Astrocyte (in vitro differentiated cells and primary cell): ENCODE data around the gene MEGF6. TPM values are rescaled to one million over a fixed set of nuclear protein-coding genes. Genes with fewer than 3 reads are reported as not detected.

ENCODE experiments used
- DNase-seq: peaks from one replicate; pipeline ENCODE4 v3.0.0-alpha.2; 2010; ENCODE audit warnings: low read depth
- FAIRE-seq: peaks from 2 replicates; lab custom pipeline; 2011; peaks lifted over from hg19 to GRCh38; lab: Jason Lieb, UNC
- H2AFZ ChIP-seq: 2 replicates; pipeline ENCODE4 v1.6.0; 2012; ENCODE audit warnings: low read depth, low read length, inconsistent platforms
- H3K27ac ChIP-seq: 2 replicates; pipeline ENCODE4 v1.5.1; 2011; ENCODE audit warnings: low read depth, low read length, inconsistent platforms
- H3K27me3 ChIP-seq: 2 replicates; pipeline ENCODE4 v1.6.0; 2011; ENCODE audit warnings: low read length, inconsistent platforms; ENCODE audit not compliant: insufficient read depth
- H3K36me3 ChIP-seq: 2 replicates; pipeline ENCODE4 v1.5.1; 2011; ENCODE audit warnings: low read length, inconsistent platforms; ENCODE audit not compliant: insufficient read depth
- H3K4me1 ChIP-seq: 2 replicates; pipeline ENCODE4 v1.5.1; 2011; ENCODE audit warnings: low read length, inconsistent platforms; ENCODE audit not compliant: insufficient read depth
- H3K4me2 ChIP-seq: 2 replicates; pipeline ENCODE4 v1.6.0; 2012; ENCODE audit warnings: low read length, inconsistent platforms
- H3K4me3 ChIP-seq: 2 replicates; pipeline ENCODE4 v1.5.1; 2011; ENCODE audit warnings: low read depth, mild to moderate bottlenecking, low read length, inconsistent platforms; ENCODE audit not compliant: insufficient read depth
- H3K79me2 ChIP-seq: 2 replicates; pipeline ENCODE4 v1.6.0; 2012; ENCODE audit warnings: mild to moderate bottlenecking, low read length, inconsistent platforms; ENCODE audit not compliant: insufficient read depth
- H3K9ac ChIP-seq: 2 replicates; pipeline ENCODE4 v1.6.0; 2012; ENCODE audit warnings: mild to moderate bottlenecking, low read length, inconsistent platforms
- H3K9me3 ChIP-seq: 2 replicates; pipeline ENCODE4 v1.5.1; 2012; ENCODE audit warnings: low read depth, mild to moderate bottlenecking, low read length, inconsistent platforms; ENCODE audit not compliant: insufficient read depth
- H4K20me1 ChIP-seq: 2 replicates; pipeline ENCODE4 v1.6.0; 2012; ENCODE audit warnings: low read length, inconsistent platforms; ENCODE audit not compliant: insufficient read depth
- H3K27ac Mint-ChIP-seq: one replicate; pipeline ENCODE4 v1.8.0; 2021; ENCODE audit warnings: mild to moderate bottlenecking, mixed read lengths; ENCODE audit not compliant: unreplicated experiment
- H3K27me3 Mint-ChIP-seq: one replicate; pipeline ENCODE4 v1.8.0; 2021; ENCODE audit warnings: low read depth, mixed read lengths; ENCODE audit not compliant: unreplicated experiment
- H3K36me3 Mint-ChIP-seq: one replicate; pipeline ENCODE4 v1.8.0; 2021; ENCODE audit warnings: low read depth, mixed read lengths; ENCODE audit not compliant: unreplicated experiment
- H3K4me1 Mint-ChIP-seq: one replicate; pipeline ENCODE4 v1.8.0; 2021; ENCODE audit warnings: low read depth, mixed read lengths; ENCODE audit not compliant: unreplicated experiment
- H3K4me3 Mint-ChIP-seq: one replicate; pipeline ENCODE4 v1.8.0; 2021; ENCODE audit warnings: mild to moderate bottlenecking, moderate library complexity, mixed read lengths; ENCODE audit not compliant: unreplicated experiment
- H3K9me3 Mint-ChIP-seq: one replicate; pipeline ENCODE4 v1.8.0; 2021; ENCODE audit warnings: mild to moderate bottlenecking, mixed read lengths; ENCODE audit not compliant: unreplicated experiment
- EZH2 ChIP-seq: IDR thresholded peaks from 2 replicates; pipeline ENCODE4 v1.6.1; 2012; ENCODE audit warnings: mild to moderate bottlenecking, low read length, inconsistent platforms; ENCODE audit not compliant: insufficient read depth
- total RNA-seq: library from RNA; stranded (reverse); gene quantifications from 2 replicates; pipeline ENCODE4 v1.2.1, GENCODE V29; 2021
- TF ChIP-seq, protein P1 (sequence below): IDR thresholded peaks from 2 replicates; pipeline ENCODE4 v1.5.1; 2011; ENCODE audit warnings: low read depth, mild to moderate bottlenecking, inconsistent platforms, low read length, moderate library complexity; ENCODE audit not compliant: insufficient read depth

The MEGF6 gene
- total RNA-seq, 1 donor from 2014 or later = 14.8 TPM

DNA sequence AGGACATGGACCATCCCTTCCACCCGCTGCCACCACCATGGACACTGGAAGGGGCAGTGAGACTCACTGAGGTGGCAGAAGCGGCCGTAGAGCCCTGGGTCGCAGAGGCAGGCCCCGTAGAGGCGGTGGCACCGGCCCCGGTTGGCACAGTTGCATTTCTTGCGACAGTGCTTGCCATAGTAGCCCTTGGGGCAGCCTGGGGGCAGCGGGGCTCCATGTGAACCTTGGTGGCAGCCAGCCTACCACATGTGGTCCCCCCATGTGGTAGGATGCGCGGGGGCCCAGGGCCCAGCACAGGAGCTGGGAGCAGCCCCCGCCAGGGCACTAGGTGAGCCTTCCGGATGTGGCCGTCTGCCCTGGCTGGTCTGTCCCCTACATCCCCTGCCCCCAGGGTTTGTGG lies 105.3 kb downstream of the MEGF6 start:
- Histone ChIP-seq H3K9me3 (no peaks in the 10 kb centered on the region), H3K9ac (no peak overlapping the region), H3K36me3 (no peaks in the 10 kb centered on the region), H3K4me3 (no peak overlapping the region), H3K4me1 (peaks cover 16% of the 10 kb centered on the region), H3K27ac (no peak overlapping the region), H3K27me3 (no peaks in the 10 kb centered on the region), H4K20me1 (peaks cover 7% of the 10 kb centered on the region), H3K4me2 (no peak overlapping the region), H3K79me2 (no peaks in the 10 kb centered on the region), H2AFZ (no peak overlapping the region)
- no peak for TF ChIP-seq EZH2
- TF ChIP-seq, protein P1, sequence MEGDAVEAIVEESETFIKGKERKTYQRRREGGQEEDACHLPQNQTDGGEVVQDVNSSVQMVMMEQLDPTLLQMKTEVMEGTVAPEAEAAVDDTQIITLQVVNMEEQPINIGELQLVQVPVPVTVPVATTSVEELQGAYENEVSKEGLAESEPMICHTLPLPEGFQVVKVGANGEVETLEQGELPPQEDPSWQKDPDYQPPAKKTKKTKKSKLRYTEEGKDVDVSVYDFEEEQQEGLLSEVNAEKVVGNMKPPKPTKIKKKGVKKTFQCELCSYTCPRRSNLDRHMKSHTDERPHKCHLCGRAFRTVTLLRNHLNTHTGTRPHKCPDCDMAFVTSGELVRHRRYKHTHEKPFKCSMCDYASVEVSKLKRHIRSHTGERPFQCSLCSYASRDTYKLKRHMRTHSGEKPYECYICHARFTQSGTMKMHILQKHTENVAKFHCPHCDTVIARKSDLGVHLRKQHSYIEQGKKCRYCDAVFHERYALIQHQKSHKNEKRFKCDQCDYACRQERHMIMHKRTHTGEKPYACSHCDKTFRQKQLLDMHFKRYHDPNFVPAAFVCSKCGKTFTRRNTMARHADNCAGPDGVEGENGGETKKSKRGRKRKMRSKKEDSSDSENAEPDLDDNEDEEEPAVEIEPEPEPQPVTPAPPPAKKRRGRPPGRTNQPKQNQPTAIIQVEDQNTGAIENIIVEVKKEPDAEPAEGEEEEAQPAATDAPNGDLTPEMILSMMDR = no peak
- Mint-ChIP-seq H3K27ac (no peak overlapping the region), H3K9me3 (peaks cover 5% of the 10 kb centered on the region), H3K36me3 (peaks cover 6% of the 10 kb centered on the region), H3K4me3 (no peak overlapping the region), H3K27me3 (peaks cover 17% of the 10 kb centered on the region), H3K4me1 (no peaks in the 10 kb centered on the region)
- no peak for DNase-seq
- no peak for FAIRE-seq

DNA sequence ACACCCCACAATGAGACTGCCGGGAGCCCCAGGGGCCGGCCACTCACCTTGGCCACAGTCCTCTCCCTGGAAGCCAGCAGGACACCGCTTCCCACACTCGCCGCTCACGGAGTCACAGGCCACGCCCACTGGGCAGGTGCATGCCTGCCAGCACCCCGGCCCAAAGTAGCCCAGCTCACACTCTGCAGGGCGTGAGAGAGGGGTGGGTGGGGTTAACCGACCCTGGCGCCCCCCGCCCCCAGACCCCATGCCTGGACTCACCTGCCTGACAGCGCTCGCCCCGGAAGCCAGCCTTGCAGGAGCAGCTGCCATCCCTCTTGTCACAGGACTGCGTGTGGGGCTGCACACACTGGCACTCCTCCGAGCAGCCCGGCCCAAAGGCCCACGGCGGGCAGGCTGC lies 106.1 kb downstream of the MEGF6 start:
- Histone ChIP-seq H3K9ac (peak overlapping the region; percentile 53), H2AFZ (no peak overlapping the region)
- H3K27me3 Mint-ChIP-seq = peaks cover 17% of the 10 kb centered on the region

DNA sequence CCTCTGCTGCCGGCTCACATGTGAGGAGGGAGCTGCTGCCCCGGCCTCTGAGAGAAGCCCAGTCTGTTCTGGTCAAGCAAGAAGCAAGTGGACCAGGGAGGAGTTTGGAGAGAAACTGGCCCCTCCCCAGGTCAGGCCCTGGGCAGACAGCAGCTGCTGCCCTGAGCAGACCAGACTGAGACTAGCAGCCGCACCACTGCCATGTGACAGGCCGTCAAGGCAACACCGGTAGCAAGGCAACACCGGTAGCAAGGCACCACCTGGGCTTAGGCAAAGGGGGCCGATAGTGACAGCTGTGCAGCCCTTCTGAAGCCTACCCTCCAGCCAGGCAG lies 106.5 kb downstream of the MEGF6 start:
- H3K79me2 ChIP-seq = no peaks in the 10 kb centered on the region
- H3K9me3 ChIP-seq = no peaks in the 10 kb centered on the region
- H2AFZ ChIP-seq = no peak overlapping the region
- TF ChIP-seq, protein P1 = no peak
- no peak for TF ChIP-seq EZH2
- no peaks in the 10 kb centered on the region for H3K4me1 Mint-ChIP-seq
- H3K4me3 Mint-ChIP-seq = no peak overlapping the region
- H3K27ac ChIP-seq = peak overlapping the region; percentile 57
- FAIRE-seq (no peak), DNase-seq (no peak)
- peaks cover 16% of the 10 kb centered on the region for H3K4me1 ChIP-seq
- peaks cover 4% of the 10 kb centered on the region for H4K20me1 ChIP-seq
- no peaks in the 10 kb centered on the region for H3K27me3 ChIP-seq
- H3K4me3 ChIP-seq = no peak overlapping the region
- H3K9ac ChIP-seq = peak overlapping the region; percentile 53
- H3K4me2 ChIP-seq = peak overlapping the region; percentile 62
- peaks cover 5% of the 10 kb centered on the region for H3K9me3 Mint-ChIP-seq
- peaks cover 6% of the 10 kb centered on the region for H3K36me3 Mint-ChIP-seq
- no peak overlapping the region for H3K27ac Mint-ChIP-seq
- no peaks in the 10 kb centered on the region for H3K36me3 ChIP-seq
- H3K27me3 Mint-ChIP-seq = peaks cover 17% of the 10 kb centered on the region

More for the DNA sequence above, 106.1 kb downstream of the MEGF6 start:
- FAIRE-seq (no peak), DNase-seq (no peak)
- no peaks in the 10 kb centered on the region for H3K36me3 ChIP-seq
- peaks cover 5% of the 10 kb centered on the region for H3K9me3 Mint-ChIP-seq
- peaks cover 6% of the 10 kb centered on the region for H3K36me3 Mint-ChIP-seq
- H3K27ac ChIP-seq = no peak overlapping the region
- H3K4me1 ChIP-seq = peaks cover 16% of the 10 kb centered on the region
- no peak overlapping the region for H3K4me2 ChIP-seq
- TF ChIP-seq, protein P1 = no peak
- no peak for TF ChIP-seq EZH2
- no peaks in the 10 kb centered on the region for H3K79me2 ChIP-seq
- peaks cover 4% of the 10 kb centered on the region for H4K20me1 ChIP-seq
- H3K9me3 ChIP-seq = no peaks in the 10 kb centered on the region
- H3K27ac Mint-ChIP-seq = no peak overlapping the region
- no peaks in the 10 kb centered on the region for H3K27me3 ChIP-seq
- H3K4me3 Mint-ChIP-seq = no peak overlapping the region
- no peaks in the 10 kb centered on the region for H3K4me1 Mint-ChIP-seq
- H3K4me3 ChIP-seq = no peak overlapping the region
